DMS53 treated with DMSO at 0.1 percent for 48 hours (cell line): ENCODE measurements around the gene PNMA8A.
"Not testable (repeated sequence)": the region's sequence is repeated elsewhere in the genome, so short reads cannot be mapped to it uniquely, and the experiment has no call there.

ENCODE experiments used
- DNase-seq: peaks from one replicate; lab custom pipeline; 2025; ENCODE audit not compliant: unreplicated experiment; lab: John Stamatoyannopoulos, UW

Gene PNMA8A

GRCh38 chr19:46469541-46470185, 1.7 kb downstream of the PNMA8A start:
- no peak for DNase-seq

- DNase-seq, result no peak
These were observed 4.7 kb downstream of the PNMA8A start for GRCh38 chr19:46466536-46467196.

- no peak for DNase-seq
These were observed 7.8 kb downstream of the PNMA8A start for GRCh38 chr19:46463516-46463915.

- DNase-seq, result no peak
These were observed 9.8 kb downstream of the PNMA8A start for GRCh38 chr19:46461537-46461936.

- DNase-seq, result no peak
These were observed 10.4 kb downstream of the PNMA8A start for GRCh38 chr19:46460981-46461380.

- no peak for DNase-seq
These were observed 11.3 kb downstream of the PNMA8A start for GRCh38 chr19:46460055-46460454.

- DNase-seq, result no peak
These were observed 14.4 kb downstream of the PNMA8A start for GRCh38 chr19:46456930-46457329.

- DNase-seq, result no peak
These were observed 17.1 kb downstream of the PNMA8A start for GRCh38 chr19:46454244-46454643.

GRCh38 chr19:46453661-46454060, 17.7 kb downstream of the PNMA8A start:
- no peak for DNase-seq

GRCh38 chr19:46452186-46452585, 19.2 kb downstream of the PNMA8A start:
- DNase-seq, result no peak

GRCh38 chr19:46451352-46451751, 20.0 kb downstream of the PNMA8A start:
- DNase-seq, result no peak

GRCh38 chr19:46450737-46451136, 20.6 kb downstream of the PNMA8A start:
- DNase-seq, result no peak

GRCh38 chr19:46449228-46449627, 22.1 kb downstream of the PNMA8A start:
- DNase-seq, result no peak

- DNase-seq, result no peak
These were observed 22.8 kb downstream of the PNMA8A start for GRCh38 chr19:46448601-46449000.

GRCh38 chr19:46447824-46448223, 23.5 kb downstream of the PNMA8A start:
- DNase-seq, result no peak

- no peak for DNase-seq
These were observed 24.4 kb downstream of the PNMA8A start for GRCh38 chr19:46447006-46447405.

- no peak for DNase-seq
These were observed 25.3 kb downstream of the PNMA8A start for GRCh38 chr19:46446021-46446420.

- no peak for DNase-seq
These were observed 28.4 kb downstream of the PNMA8A start for GRCh38 chr19:46442808-46443450.

- DNase-seq, result no peak
These were observed 29.5 kb downstream of the PNMA8A start for GRCh38 chr19:46441866-46442265.

GRCh38 chr19:46435689-46436088, 35.7 kb downstream of the PNMA8A start:
- DNase-seq, result not testable (repeated sequence)

- no peak for DNase-seq
These were observed 36.4 kb downstream of the PNMA8A start for GRCh38 chr19:46435009-46435408.

GRCh38 chr19:46433470-46433869, 37.9 kb downstream of the PNMA8A start:
- DNase-seq, result not testable (repeated sequence)
